Esophagus squamous epithelium (tissue), 4 donors: Measurements from ENCODE around the gene MOV10.

ENCODE experiments used
- CTCF ChIP-seq, 6 experiments: fragments of 450-650 bp in 4 of 6; fragments of 200-600 bp in 2 of 6; sonication (generic) in 2 of 6; IDR thresholded peaks; one replicate each; pipeline ENCODE4 v1.5.1; 2016 to 2019; ENCODE audit warnings: antibody characterized with exemption in 6 of 6, mild to moderate bottlenecking in 4 of 6, moderate library complexity in 4 of 6
- POLR2A ChIP-seq, 4 donors: fragments of 450-650 bp; IDR thresholded peaks; one replicate each; pipeline ENCODE4 v1.6.1; 2017; ENCODE audit warnings: antibody characterized with exemption in 4 of 4, mild to moderate bottlenecking in 4 of 4, moderate library complexity in 3 of 4

GRCh38 chr1:112636056-112636455 lies 38.4 kb upstream of the MOV10 start:
- TF ChIP-seq CTCF (IDR thresholded peaks at IDR 0.05) (no peak), POLR2A (IDR thresholded peaks at IDR 0.05) (no peak)
